HG02610 (cell line): Measurements from ENCODE around the gene MATN4.

ENCODE experiments used
- ATAC-seq: cut with Tn5 transposase; IDR thresholded peaks from one replicate; pipeline ENCODE4 v1.9.1; 2021; ENCODE audit warnings: mild to moderate bottlenecking, moderate library complexity; ENCODE audit not compliant: unreplicated experiment

The MATN4 gene

GRCh38 chr20:45293041-45294002 lies 14.8 kb downstream of the MATN4 start:
- no peak for ATAC-seq

GRCh38 chr20:45292343-45292742 lies 15.8 kb downstream of the MATN4 start:
- ATAC-seq, result no peak

- ATAC-seq, result no peak
Observed at GRCh38 chr20:45291526-45291925, 16.6 kb downstream of the MATN4 start.

GRCh38 chr20:45290677-45291355 lies 17.3 kb downstream of the MATN4 start:
- ATAC-seq, result no peak

- no peak for ATAC-seq
Observed at GRCh38 chr20:45289942-45290676, 18.0 kb downstream of the MATN4 start.

GRCh38 chr20:45288860-45289259 lies 19.2 kb downstream of the MATN4 start:
- ATAC-seq, result no peak

GRCh38 chr20:45288376-45288775 lies 19.7 kb downstream of the MATN4 start:
- ATAC-seq, result no peak

- no peak for ATAC-seq
Observed at GRCh38 chr20:45283551-45284057, 24.5 kb downstream of the MATN4 start.

- ATAC-seq, result no peak
Observed at GRCh38 chr20:45282700-45283550, 25.2 kb downstream of the MATN4 start.

- no peak for ATAC-seq
Observed at GRCh38 chr20:45279992-45280391, 28.1 kb downstream of the MATN4 start.

- ATAC-seq, result no peak
Observed at GRCh38 chr20:45275338-45275737, 32.8 kb downstream of the MATN4 start.

- ATAC-seq, result no peak
Observed at GRCh38 chr20:45269754-45270270, 38.3 kb downstream of the MATN4 start.

- ATAC-seq, result no peak
Observed at GRCh38 chr20:45269056-45269455, 39.0 kb downstream of the MATN4 start.

GRCh38 chr20:45268531-45268930 lies 39.6 kb downstream of the MATN4 start:
- no peak for ATAC-seq

GRCh38 chr20:45266977-45267376 lies 41.1 kb downstream of the MATN4 start:
- no peak for ATAC-seq

GRCh38 chr20:45263556-45264266 lies 44.4 kb downstream of the MATN4 start:
- no peak for ATAC-seq

GRCh38 chr20:45258664-45259063 lies 49.4 kb downstream of the MATN4 start:
- no peak for ATAC-seq

- ATAC-seq, result no peak
Observed at GRCh38 chr20:45258259-45258658, 49.8 kb downstream of the MATN4 start.

- ATAC-seq, result no peak
Observed at GRCh38 chr20:45257711-45258110, 50.4 kb downstream of the MATN4 start.
